GM12878 (cell line): ENCODE results near the gene TNRC18. TPM values are rescaled to one million over a fixed set of nuclear protein-coding genes. Genes with fewer than 3 reads are reported as not detected.

Experiments used
- ATAC-seq: fragments of 200-7000 bp; cut with Tn5 transposase; 3 replicates; pipeline ENCODE4 v1.9.1; 2020; ENCODE audit warnings: mild to moderate bottlenecking, moderate library complexity
- BruUV-seq: library from RNA; stranded (reverse); fragments of 400-500 nt; replicated peaks from 2 replicates; lab custom pipeline; 2021; lab: Mats Ljungman, UMichigan
- CTCF ChIA-PET: fragments of 300-600 bp; sonication (Branson Sonifier 250); formaldehyde crosslinking; extraction: SDS; loops from one replicate; lab custom pipeline; 2021; ENCODE audit warnings: inconsistent platforms; lab: Yijun Ruan, JAX
- POLR2A ChIA-PET: fragments of 350-600 bp; formaldehyde crosslinking; extraction: SDS; loops from one replicate; lab custom pipeline; 2021; ENCODE audit warnings: inconsistent platforms; lab: Charles Lee
- RAD21 ChIA-PET: fragments of 300-600 bp; sonication (Branson Sonifier 250); formaldehyde crosslinking; loops from one replicate; lab custom pipeline; 2023; ENCODE audit warnings: antibody characterized with exemption; ENCODE audit not compliant: unreplicated experiment; lab: Charles Lee
- SMC1A ChIA-PET: fragments of 300-600 bp; sonication (Branson Sonifier 250); formaldehyde crosslinking; loops from one replicate; lab custom pipeline; 2023; ENCODE audit not compliant: unreplicated experiment, uncharacterized antibody; lab: Charles Lee
- DNase-seq: peaks from one replicate; pipeline ENCODE4 v3.0.0-alpha.2; 2011; ENCODE audit warnings: low read depth, low spot score
- FAIRE-seq: peaks from 3 replicates; lab custom pipeline; 2011; peaks lifted over from hg19 to GRCh38; lab: Jason Lieb, UNC
- H2AFZ ChIP-seq: 2 replicates; pipeline ENCODE4 v1.6.0; 2011; ENCODE audit warnings: low read depth, low read length, control low read depth; ENCODE audit not compliant: control insufficient read depth
- H3K27ac ChIP-seq: 2 replicates; pipeline ENCODE4 v1.5.1; 2011; ENCODE audit warnings: control low read depth; ENCODE audit not compliant: control insufficient read depth, insufficient read depth
- H3K27me3 ChIP-seq, 2 experiments: replicated peaks in 1 of 2; 2 replicates each; pipeline versions ENCODE4 v1.6.0 to v1.6.1; 2011; ENCODE audit warnings: low read length in 1 of 2; ENCODE audit not compliant: control insufficient read depth in 2 of 2, insufficient read depth in 2 of 2
- H3K36me3 ChIP-seq, 2 experiments: 2 replicates each; pipeline ENCODE4 v1.5.1; 2011; ENCODE audit warnings: low read length in 1 of 2; ENCODE audit not compliant: control insufficient read depth in 2 of 2, insufficient read depth in 2 of 2
- H3K4me1 ChIP-seq: 2 replicates; pipeline ENCODE4 v1.6.1; 2011; ENCODE audit warnings: mild to moderate bottlenecking, low read length, moderate library complexity, mixed read lengths; ENCODE audit not compliant: control insufficient read depth, insufficient read depth
- H3K4me2 ChIP-seq: 2 replicates; pipeline ENCODE4 v1.6.0; 2011; ENCODE audit warnings: control low read depth; ENCODE audit not compliant: control insufficient read depth, insufficient read depth
- H3K4me3 ChIP-seq: fragments of 200-600 bp; sonication (generic); 2 replicates; pipeline ENCODE4 v1.5.1; 2016
- H3K79me2 ChIP-seq: 2 replicates; pipeline ENCODE4 v1.6.0; 2011; ENCODE audit warnings: low read length; ENCODE audit not compliant: control insufficient read depth, insufficient read depth
- H3K9ac ChIP-seq: 2 replicates; pipeline ENCODE4 v1.8.0; 2011; ENCODE audit warnings: low read length, control low read depth, mixed read lengths; ENCODE audit not compliant: control insufficient read depth, insufficient read depth
- H3K9me3 ChIP-seq: replicated peaks from 3 replicates; pipeline ENCODE4 v1.5.1; 2011; ENCODE audit warnings: mild to moderate bottlenecking, low read length; ENCODE audit not compliant: control insufficient read depth, insufficient read depth
- H4K20me1 ChIP-seq: 2 replicates; pipeline ENCODE4 v1.6.0; 2011; ENCODE audit not compliant: control insufficient read depth, insufficient read depth
- BCL11A ChIP-seq: IDR thresholded peaks from 2 replicates; pipeline ENCODE4 v1.6.1; 2011; ENCODE audit warnings: low read depth, low read length
- CEBPB ChIP-seq, 2 experiments: fragments of 150-350 bp in 1 of 2; IDR thresholded peaks; 2 replicates each; pipeline ENCODE4 v1.6.1; 2012 to 2014; ENCODE audit warnings: low read depth in 2 of 2, low read length in 2 of 2, borderline replicate concordance in 1 of 2, inconsistent platforms in 1 of 2
- ETV6 ChIP-seq, 2 experiments: fragments of 450-650 bp in 1 of 2; IDR thresholded peaks in 1 of 2; conservative IDR thresholded peaks in 1 of 2; 2 replicates each; pipeline ENCODE4 v1.6.1; 2014; ENCODE audit warnings: antibody characterized with exemption in 1 of 2, borderline replicate concordance in 1 of 2, low read depth in 1 of 2, mild to moderate bottlenecking in 1 of 2, moderate library complexity in 1 of 2
- EZH2 ChIP-seq: IDR thresholded peaks from 2 replicates; pipeline ENCODE4 v1.6.1; 2012; ENCODE audit warnings: low read depth, mild to moderate bottlenecking, control low read depth, inconsistent platforms, low read length, borderline replicate concordance; ENCODE audit not compliant: control insufficient read depth
- FOXK2 ChIP-seq: fragments of 450-650 bp; IDR thresholded peaks from 2 replicates; pipeline ENCODE4 v1.6.1; 2017; ENCODE audit warnings: mild to moderate bottlenecking, moderate library complexity
- PAX5 ChIP-seq: IDR thresholded peaks from 2 replicates; pipeline ENCODE4 v1.6.1; 2011; ENCODE audit warnings: low read depth, low read length, borderline replicate concordance
- SIX5 ChIP-seq: IDR thresholded peaks from 2 replicates; pipeline ENCODE4 v1.6.1; 2011; ENCODE audit warnings: mild to moderate bottlenecking, low read depth, low read length, moderate library complexity; ENCODE audit not compliant: severe bottlenecking
- SUPT20H ChIP-seq: IDR thresholded peaks from 2 replicates; pipeline ENCODE4 v1.6.1; 2011; ENCODE audit warnings: low read depth, mild to moderate bottlenecking, low read length, moderate library complexity, borderline replicate concordance; ENCODE audit not compliant: control insufficient read depth
- ZBTB4 ChIP-seq: fragments of 450-650 bp; formaldehyde crosslinking; IDR thresholded peaks from 2 replicates; pipeline ENCODE4 v1.4.0; 2022; ENCODE audit warnings: mild to moderate bottlenecking, moderate library complexity
- WGBS: methylation state at CpG from one replicate; pipeline ENCODE4 v1.1.6; 2016; ENCODE audit warnings: low lambda C conversion rate; ENCODE audit not compliant: insufficient replicate concordance, insufficient coverage; ENCODE audit errors: missing lambda C conversion rate; 5-methylcytosine and 5-hydroxymethylcytosine counted together
- in situ Hi-C: fragments of 300-500 bp; cut with MboI; formaldehyde crosslinking; loops from 9 replicates; pipeline ENCODE4 v1.14.3; 2018; ENCODE audit warnings: mixed read lengths
- intact Hi-C: fragments of 100-400 bp; cut with micrococcal nuclease; formaldehyde crosslinking; loops from one replicate; pipeline ENCODE4 v1.14.2; 2022; ENCODE audit not compliant: unreplicated experiment
- polyA plus RNA-seq, 11 experiments: library from polyadenylated mRNA; depleted of rRNA in 4 of 11; unstranded in 6 of 11; stranded (reverse) in 5 of 11; fragments of >200 nt; fragmentation: Nextera tagmentation in 4 of 11; fragmentation: Illumina TruSeq in 1 of 11; extraction: Ambion mirVana in 4 of 11; extraction: Trizol in 1 of 11; gene quantifications; 1 replicate in 1 of 11; 2 replicates in 10 of 11; pipeline versions ENCODE4 v1.2.1 to v1.2.3, GENCODE V29; 2011 to 2016; ENCODE audit warnings: inconsistent platforms in 2 of 11, missing spikeins in 2 of 11, low read depth in 1 of 11
- total RNA-seq, 4 experiments: library from RNA; depleted of rRNA in 3 of 4; stranded (reverse); fragments of >200 nt in 3 of 4; fragmentation: Illumina TruSeq in 1 of 4; extraction: Trizol in 1 of 4; gene quantifications; 2 replicates each; pipeline versions ENCODE4 v1.2.1 to v1.2.3, GENCODE V29; 2013 to 2021
- TF ChIP-seq, protein P1 (sequence below): fragments of 450-650 bp; IDR thresholded peaks from 2 replicates; pipeline ENCODE4 v1.6.1; 2017; ENCODE audit warnings: mild to moderate bottlenecking, low read depth, inconsistent platforms; ENCODE audit not compliant: poor library complexity, severe bottlenecking
- TF ChIP-seq, protein P2 (sequence below): fragments of 450-650 bp; formaldehyde crosslinking; IDR thresholded peaks from 2 replicates; pipeline ENCODE4 v1.5.0; 2022; ENCODE audit warnings: mild to moderate bottlenecking, missing genetic modification characterization
- TF ChIP-seq, protein P3 (sequence below): IDR thresholded peaks from 2 replicates; pipeline ENCODE4 v1.6.1; 2012; ENCODE audit warnings: low read depth, low read length, improper control_type of control experiment

Gene TNRC18
- total and polyA plus RNA-seq, 10 of the 15 experiments (the other 5 are each of a cell fraction or from before 2014, with no cell fraction given): 0.02 to 31.7 (median 5.4) TPM

GRCh38 chr7:5350174-5350463 lies 73.5 kb downstream of the TNRC18 start:
- no peak for TF ChIP-seq FOXK2
- TF ChIP-seq SIX5: no peak
- no peak for TF ChIP-seq CEBPB (IDR thresholded peaks at IDR 0.05; ENCODE audit: borderline replicate concordance in 1 of 2, low read depth in 2 of 2, low read length in 2 of 2)
- TF ChIP-seq BCL11A: no peak
- TF ChIP-seq, protein P1, sequence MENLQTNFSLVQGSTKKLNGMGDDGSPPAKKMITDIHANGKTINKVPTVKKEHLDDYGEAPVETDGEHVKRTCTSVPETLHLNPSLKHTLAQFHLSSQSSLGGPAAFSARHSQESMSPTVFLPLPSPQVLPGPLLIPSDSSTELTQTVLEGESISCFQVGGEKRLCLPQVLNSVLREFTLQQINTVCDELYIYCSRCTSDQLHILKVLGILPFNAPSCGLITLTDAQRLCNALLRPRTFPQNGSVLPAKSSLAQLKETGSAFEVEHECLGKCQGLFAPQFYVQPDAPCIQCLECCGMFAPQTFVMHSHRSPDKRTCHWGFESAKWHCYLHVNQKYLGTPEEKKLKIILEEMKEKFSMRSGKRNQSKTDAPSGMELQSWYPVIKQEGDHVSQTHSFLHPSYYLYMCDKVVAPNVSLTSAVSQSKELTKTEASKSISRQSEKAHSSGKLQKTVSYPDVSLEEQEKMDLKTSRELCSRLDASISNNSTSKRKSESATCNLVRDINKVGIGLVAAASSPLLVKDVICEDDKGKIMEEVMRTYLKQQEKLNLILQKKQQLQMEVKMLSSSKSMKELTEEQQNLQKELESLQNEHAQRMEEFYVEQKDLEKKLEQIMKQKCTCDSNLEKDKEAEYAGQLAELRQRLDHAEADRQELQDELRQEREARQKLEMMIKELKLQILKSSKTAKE: no peak
- TF ChIP-seq, protein P2, sequence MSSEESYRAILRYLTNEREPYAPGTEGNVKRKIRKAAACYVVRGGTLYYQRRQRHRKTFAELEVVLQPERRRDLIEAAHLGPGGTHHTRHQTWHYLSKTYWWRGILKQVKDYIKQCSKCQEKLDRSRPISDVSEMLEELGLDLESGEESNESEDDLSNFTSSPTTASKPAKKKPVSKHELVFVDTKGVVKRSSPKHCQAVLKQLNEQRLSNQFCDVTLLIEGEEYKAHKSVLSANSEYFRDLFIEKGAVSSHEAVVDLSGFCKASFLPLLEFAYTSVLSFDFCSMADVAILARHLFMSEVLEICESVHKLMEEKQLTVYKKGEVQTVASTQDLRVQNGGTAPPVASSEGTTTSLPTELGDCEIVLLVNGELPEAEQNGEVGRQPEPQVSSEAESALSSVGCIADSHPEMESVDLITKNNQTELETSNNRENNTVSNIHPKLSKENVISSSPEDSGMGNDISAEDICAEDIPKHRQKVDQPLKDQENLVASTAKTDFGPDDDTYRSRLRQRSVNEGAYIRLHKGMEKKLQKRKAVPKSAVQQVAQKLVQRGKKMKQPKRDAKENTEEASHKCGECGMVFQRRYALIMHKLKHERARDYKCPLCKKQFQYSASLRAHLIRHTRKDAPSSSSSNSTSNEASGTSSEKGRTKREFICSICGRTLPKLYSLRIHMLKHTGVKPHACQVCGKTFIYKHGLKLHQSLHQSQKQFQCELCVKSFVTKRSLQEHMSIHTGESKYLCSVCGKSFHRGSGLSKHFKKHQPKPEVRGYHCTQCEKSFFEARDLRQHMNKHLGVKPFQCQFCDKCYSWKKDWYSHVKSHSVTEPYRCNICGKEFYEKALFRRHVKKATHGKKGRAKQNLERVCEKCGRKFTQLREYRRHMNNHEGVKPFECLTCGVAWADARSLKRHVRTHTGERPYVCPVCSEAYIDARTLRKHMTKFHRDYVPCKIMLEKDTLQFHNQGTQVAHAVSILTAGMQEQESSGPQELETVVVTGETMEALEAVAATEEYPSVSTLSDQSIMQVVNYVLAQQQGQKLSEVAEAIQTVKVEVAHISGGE (CRISPR knock-in tag): no peak
- TF ChIP-seq, protein P3, sequence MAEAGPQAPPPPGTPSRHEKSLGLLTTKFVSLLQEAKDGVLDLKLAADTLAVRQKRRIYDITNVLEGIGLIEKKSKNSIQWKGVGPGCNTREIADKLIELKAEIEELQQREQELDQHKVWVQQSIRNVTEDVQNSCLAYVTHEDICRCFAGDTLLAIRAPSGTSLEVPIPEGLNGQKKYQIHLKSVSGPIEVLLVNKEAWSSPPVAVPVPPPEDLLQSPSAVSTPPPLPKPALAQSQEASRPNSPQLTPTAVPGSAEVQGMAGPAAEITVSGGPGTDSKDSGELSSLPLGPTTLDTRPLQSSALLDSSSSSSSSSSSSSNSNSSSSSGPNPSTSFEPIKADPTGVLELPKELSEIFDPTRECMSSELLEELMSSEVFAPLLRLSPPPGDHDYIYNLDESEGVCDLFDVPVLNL: no peak
- no peak for TF ChIP-seq SUPT20H
- TF ChIP-seq ETV6 (conservative IDR thresholded peaks at IDR 0.05 in 1 of 2, IDR thresholded peaks at IDR 0.05 in 1 of 2; ENCODE audit: borderline replicate concordance in 1 of 2, low read depth in 1 of 2): no peak
- TF ChIP-seq PAX5: no peak
- TF ChIP-seq EZH2: no peak
- TF ChIP-seq ZBTB4 (CRISPR knock-in tag): no peak
- ChIA-PET SMC1A (no interaction called here), POLR2A (no interaction called here), CTCF (no interaction called here), RAD21 (no interaction called here)
- H3K4me2 ChIP-seq: no peak overlapping the region
- FAIRE-seq (no peak), DNase-seq (no peak), ATAC-seq (no peak)
- no peak overlapping the region for H3K4me3 ChIP-seq
- WGBS: 93% methylated on average over 8 of the region's 15 CpGs
- H2AFZ ChIP-seq: no peak overlapping the region
- H4K20me1 ChIP-seq: no peaks in the 10 kb centered on the region
- H3K79me2 ChIP-seq: peaks cover 3% of the 10 kb centered on the region
- H3K36me3 ChIP-seq: peaks cover 0 to 15% of the 10 kb centered on the region in 2 experiments; a peak in 3 of 4 replicates
- intact Hi-C loops: no loop called here
- H3K9ac ChIP-seq: no peak overlapping the region
- BruUV-seq: no TSS peak
- H3K27me3 ChIP-seq: no peaks in the 10 kb centered on the region
- peaks cover 10% of the 10 kb centered on the region for H3K4me1 ChIP-seq
- in situ Hi-C loops: no loop called here
- H3K27ac ChIP-seq: no peak overlapping the region
- no peaks in the 10 kb centered on the region; the same call in 2 of the 3 replicates for H3K9me3 ChIP-seq
